GM12872 (cell line): ENCODE data around the gene GLYATL1B.
"Not testable (repeated sequence)": the region's sequence is repeated elsewhere in the genome, so short reads cannot be mapped to it uniquely, and the experiment has no call there.

ENCODE experiments used
- TF ChIP-seq, protein P1 (sequence below): IDR thresholded peaks from 3 replicates; pipeline ENCODE4 v1.5.1; 2011; ENCODE audit warnings: low read depth, mild to moderate bottlenecking, low read length, moderate library complexity; ENCODE audit not compliant: insufficient read depth

GLYATL1B gene, protein sequence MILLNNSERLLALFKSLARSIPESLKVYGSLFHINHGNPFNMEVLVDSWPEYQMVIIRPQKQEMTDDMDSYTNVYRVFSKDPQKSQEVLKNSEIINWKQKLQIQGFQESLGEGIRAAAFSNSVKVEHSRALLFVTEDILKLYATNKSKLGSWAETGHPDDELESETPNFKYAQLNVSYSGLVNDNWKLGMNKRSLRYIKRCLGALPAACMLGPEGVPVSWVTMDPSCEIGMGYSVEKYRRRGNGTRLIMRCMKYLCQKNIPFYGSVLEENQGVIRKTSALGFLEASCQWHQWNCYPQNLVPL

DNA sequence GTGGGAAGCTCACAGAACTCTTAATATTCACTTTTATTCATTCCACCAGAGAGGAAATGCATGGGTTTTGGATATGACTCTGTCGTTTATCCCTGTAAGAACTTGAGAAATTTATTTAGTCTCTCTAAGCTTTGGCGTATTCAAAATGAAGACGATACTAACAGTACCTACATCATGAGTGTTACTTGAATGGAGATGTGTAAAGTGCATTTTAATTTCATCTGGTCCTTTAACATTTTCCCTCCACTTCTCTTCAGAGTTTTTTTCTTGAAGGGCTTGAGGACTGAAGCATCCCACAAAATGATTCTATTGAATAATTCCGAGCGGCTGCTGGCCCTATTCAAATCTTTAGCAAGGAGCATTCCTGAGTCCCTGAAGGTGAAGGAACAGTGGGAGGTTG, at the start of gene GLYATL1B:
Gene GLYATL1B, plus strand, starts transcription at position 301 of the 400 bp plus-strand sequence. Its CDS starts 0 bp downstream, at position 301.
- TF ChIP-seq, protein P1, sequence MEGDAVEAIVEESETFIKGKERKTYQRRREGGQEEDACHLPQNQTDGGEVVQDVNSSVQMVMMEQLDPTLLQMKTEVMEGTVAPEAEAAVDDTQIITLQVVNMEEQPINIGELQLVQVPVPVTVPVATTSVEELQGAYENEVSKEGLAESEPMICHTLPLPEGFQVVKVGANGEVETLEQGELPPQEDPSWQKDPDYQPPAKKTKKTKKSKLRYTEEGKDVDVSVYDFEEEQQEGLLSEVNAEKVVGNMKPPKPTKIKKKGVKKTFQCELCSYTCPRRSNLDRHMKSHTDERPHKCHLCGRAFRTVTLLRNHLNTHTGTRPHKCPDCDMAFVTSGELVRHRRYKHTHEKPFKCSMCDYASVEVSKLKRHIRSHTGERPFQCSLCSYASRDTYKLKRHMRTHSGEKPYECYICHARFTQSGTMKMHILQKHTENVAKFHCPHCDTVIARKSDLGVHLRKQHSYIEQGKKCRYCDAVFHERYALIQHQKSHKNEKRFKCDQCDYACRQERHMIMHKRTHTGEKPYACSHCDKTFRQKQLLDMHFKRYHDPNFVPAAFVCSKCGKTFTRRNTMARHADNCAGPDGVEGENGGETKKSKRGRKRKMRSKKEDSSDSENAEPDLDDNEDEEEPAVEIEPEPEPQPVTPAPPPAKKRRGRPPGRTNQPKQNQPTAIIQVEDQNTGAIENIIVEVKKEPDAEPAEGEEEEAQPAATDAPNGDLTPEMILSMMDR: not testable (repeated sequence)

DNA sequence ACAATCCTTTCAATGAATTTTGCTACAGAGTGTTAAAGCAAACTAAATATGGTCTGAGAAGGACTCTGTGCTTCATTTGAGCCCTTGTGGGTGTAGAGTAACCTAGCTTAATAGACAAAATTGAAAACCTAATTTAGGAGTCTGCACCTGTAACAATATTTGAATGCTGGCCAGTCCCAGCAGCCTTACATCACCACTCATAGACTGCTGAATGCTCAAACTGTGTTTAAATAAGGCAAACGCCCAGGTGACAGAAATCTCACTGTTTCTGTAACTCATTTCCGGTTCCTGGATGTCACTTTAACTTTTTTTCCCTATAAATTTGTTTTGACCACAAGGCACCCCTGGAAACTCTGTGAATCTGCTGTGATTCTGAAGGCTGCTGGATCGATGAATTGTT, 45.5 kb upstream of the GLYATL1B start:
- TF ChIP-seq, protein P1: no peak

DNA sequence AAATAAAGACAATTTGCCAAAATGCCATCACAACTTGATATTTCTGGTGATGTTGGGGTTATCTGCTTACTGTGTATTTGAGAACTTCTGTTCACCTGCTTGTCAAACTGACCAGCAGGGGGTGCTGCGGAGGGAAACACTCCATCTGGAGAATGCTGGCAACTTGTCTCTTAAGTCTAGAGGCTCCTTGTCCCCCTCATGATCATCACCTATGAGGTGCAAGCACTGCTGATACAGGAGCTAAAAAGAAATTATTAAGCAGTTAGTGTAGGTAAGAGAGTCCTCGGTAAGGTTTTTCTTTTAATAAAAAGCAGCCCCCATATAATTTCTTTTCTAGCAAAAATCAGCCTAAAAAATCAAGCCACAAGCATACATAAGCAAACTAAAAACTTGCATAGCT, 32.7 kb upstream of the GLYATL1B start:
- TF ChIP-seq, protein P1: peak; percentile 77

DNA sequence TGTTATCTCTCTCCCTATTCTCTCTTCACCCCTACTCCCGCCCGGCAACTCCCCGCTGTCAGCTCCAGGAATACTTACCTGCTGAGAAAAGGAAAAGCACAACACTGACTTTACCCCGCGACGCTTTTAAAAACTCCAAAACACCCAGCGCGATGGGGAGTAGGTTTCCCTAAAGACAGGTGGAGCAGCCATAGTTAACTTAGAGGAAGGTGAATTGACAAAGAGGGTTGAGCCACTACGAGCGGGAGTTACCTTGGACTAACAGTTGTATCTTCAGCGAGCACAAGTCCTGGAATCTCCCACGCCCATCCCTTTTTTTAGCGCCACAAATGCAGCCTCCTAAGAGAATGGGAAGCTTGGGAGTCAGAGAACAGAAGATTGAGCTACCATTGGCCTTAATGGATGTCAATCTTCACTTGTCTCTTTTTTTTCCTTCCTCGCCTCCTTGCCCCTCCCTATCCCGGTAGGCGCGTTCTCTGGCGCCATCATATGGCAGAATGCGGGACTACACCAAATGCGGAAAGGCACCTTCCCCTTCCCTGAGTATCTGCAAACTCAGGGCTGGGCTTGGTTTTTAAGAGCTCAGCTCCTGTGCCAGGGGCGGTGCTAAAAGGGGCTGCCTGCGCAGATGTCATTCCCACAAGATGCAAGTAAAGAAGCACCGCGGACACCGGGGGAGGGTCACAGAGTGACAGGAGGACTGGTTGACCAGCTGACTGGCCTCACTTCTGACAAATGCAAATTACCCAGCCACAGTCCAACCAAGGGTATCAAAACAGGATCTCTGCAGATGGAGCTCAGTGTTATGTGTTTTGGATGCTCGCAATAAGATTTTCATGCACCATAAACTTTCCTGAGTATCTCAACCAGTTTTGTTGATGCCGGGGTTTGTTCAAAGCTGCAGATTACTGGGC, 27.7 kb upstream of the GLYATL1B start:
- TF ChIP-seq, protein P1: peak; percentile 90

DNA sequence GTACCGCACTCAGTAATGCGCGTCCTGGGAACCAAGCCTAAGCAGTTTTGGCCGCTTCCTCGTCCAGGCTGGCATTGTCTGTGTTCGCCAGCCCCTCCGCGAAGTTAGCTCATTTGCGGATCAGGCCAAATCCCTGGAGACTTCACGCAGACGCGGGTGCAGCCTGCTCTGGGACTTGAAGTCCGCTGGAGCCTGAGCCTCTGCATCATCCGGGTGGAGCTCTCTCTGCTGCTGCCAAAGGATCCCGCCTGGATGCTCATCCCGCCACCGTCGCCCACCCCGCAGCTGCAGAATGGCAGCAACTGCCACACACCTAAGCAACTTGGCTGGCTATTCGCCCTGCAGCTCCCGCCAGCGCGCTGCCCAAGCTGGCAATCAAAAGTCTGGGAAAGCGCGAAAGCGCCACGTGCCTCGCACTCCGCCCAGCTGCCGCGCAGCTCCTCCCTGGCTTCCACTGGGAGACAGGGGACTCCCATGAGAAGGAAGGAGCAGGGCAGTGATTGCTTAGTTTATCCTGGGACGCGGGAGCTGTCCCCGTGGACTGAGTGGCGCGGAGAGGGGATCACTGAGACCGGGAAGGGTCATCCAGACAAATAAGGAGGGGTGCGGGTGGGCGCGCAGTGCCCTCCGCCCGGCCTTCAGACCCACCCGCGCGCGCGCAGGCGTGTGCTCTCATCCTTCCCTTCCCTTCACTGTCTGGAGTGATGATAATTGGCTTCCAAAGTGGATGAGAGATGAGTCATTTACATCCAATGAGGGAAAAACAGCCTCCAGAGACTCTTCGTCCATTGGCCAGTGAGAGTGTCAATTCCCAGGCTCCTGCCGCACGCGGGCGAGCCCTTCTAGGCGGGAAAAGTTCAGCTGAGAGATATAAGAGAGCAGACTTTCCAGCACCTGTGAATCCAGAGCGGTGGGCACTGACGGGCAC, 23.2 kb upstream of the GLYATL1B start:
- TF ChIP-seq, protein P1: no peak

DNA sequence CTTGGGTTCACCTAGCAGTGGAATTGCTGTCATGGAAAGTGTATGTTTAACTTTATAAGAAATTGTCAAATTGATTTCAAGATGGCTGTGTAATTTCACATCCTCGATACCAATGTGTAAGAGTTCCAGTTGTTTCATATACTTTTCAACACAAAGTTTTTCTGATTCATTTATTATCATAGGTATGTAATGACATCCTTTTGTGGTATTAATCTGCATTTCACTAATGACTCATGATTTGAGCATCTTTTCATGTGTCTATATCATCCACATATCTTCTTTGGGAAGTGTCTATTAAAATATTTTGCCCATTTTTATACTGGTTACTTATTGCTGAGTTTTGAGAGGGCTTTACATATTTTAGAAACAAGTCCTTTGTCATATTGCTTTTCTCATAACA, 17.0 kb upstream of the GLYATL1B start:
- TF ChIP-seq, protein P1: no peak
